ENCODE results near the gene CMIP.

The CMIP gene

GRCh38 chr16:81541314-81541713 is 96.7 kb downstream of the CMIP start:
- H3F3A ChIP-seq (ENCODE audit: insufficient read depth), result no peaks in the 10 kb centered on the region
- H3K9me2 ChIP-seq (replicated peaks; ENCODE audit: insufficient read depth, low read length), result no peaks in the 10 kb centered on the region
- H2AFZ ChIP-seq (ENCODE audit: low read depth, low read length, severe bottlenecking), result no peak overlapping the region
- H3K4me2 ChIP-seq (ENCODE audit: low read depth, low read length, poor library complexity, severe bottlenecking), result no peak overlapping the region
- H3K36me3 ChIP-seq (ENCODE audit: low read length), result no peaks in the 10 kb centered on the region
- no peaks in the 10 kb centered on the region for H3K27me3 ChIP-seq (ENCODE audit: low read length)
- H3K9ac ChIP-seq (ENCODE audit: low read length), result no peak overlapping the region
- no peaks in the 10 kb centered on the region for H3K9me3 ChIP-seq (ENCODE audit: insufficient read depth, low read length)
- no peak for TF ChIP-seq CTCF (IDR thresholded peaks at IDR 0.05; ENCODE audit: insufficient read depth, low read length, poor library complexity, severe bottlenecking)
- no peak for TF ChIP-seq EZH2phosphoT487 (conservative IDR thresholded peaks at IDR 0.05; ENCODE audit: low read length)
- H3K27ac ChIP-seq (ENCODE audit: low read depth, low read length), result no peak overlapping the region
- H3K4me3 ChIP-seq (ENCODE audit: insufficient read depth, low read length, poor library complexity, severe bottlenecking), result no peak overlapping the region
- peaks cover 29% of the 10 kb centered on the region; the same call in 1 of the 2 replicates for H3K79me2 ChIP-seq (ENCODE audit: insufficient read depth, low read length)
- H4K20me1 ChIP-seq (ENCODE audit: low read depth, low read length), result no peaks in the 10 kb centered on the region

DNA sequence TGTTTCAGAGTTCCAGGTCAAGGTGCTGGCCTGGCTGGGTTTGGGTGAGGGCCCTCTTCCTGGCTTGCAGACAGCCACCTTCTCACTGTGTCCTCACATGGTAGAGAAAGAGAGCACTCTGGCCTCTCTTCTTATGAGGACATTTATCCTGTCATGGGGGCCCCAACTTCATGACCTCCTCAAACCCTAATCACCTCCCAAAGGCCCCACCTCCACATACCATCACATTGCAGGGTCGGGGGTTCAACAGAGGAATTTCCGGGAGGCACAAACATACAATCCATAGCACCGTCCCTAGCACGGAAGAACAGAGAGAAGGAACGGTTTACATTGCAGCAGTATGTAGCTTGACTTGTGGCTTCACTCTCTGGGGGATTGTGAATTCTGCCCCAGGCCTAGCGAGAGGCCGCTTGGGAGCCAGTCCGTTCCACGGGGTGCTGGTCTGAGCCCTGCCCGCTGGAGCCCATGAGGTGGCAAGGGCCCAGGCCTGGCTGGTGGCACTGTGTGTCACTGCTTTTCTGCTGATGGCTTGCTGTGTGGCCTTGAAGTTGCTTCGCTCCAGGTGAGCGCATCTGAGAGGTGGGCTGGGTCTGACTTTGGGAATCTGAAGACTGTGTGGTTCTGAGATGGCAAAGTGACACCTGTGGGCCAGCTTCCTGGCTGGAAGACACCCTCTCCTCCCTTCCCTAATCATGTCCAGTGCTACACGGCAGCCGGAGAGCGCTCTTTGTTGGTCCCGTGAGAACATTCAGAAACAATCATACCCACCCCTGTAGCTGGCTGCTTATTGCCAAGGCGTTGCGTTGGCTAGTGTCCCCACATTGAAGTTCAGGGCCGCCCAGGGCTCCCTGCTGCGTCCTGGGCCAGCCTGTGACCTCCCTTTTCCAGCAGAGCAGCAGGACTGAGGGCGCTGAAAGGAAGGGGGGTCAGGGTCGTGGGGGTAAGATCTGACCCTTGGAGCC is 98.3 kb downstream of the CMIP start:
- H3K79me2 ChIP-seq (ENCODE audit: insufficient read depth, low read length), result peaks cover 24% of the 10 kb centered on the region; the same call in 1 of the 2 replicates
- H3K9me3 ChIP-seq (ENCODE audit: insufficient read depth, low read length), result no peaks in the 10 kb centered on the region
- H3K9ac ChIP-seq (ENCODE audit: low read length), result no peak overlapping the region
- H3K27me3 ChIP-seq (ENCODE audit: low read length), result no peaks in the 10 kb centered on the region
- TF ChIP-seq CTCF (IDR thresholded peaks at IDR 0.05; ENCODE audit: insufficient read depth, low read length, poor library complexity, severe bottlenecking) (no peak), EZH2phosphoT487 (conservative IDR thresholded peaks at IDR 0.05; ENCODE audit: low read length) (no peak)
- H3K36me3 ChIP-seq (ENCODE audit: low read length), result no peaks in the 10 kb centered on the region
- H4K20me1 ChIP-seq (ENCODE audit: low read depth, low read length), result no peaks in the 10 kb centered on the region
- no peak overlapping the region for H3K27ac ChIP-seq (ENCODE audit: low read depth, low read length)
- no peak overlapping the region for H3K4me2 ChIP-seq (ENCODE audit: low read depth, low read length, poor library complexity, severe bottlenecking)
- no peak overlapping the region for H3K4me3 ChIP-seq (ENCODE audit: insufficient read depth, low read length, poor library complexity, severe bottlenecking)
- H3F3A ChIP-seq (ENCODE audit: insufficient read depth), result no peaks in the 10 kb centered on the region
- no peaks in the 10 kb centered on the region for H3K9me2 ChIP-seq (replicated peaks; ENCODE audit: insufficient read depth, low read length)
- no peak overlapping the region for H2AFZ ChIP-seq (ENCODE audit: low read depth, low read length, severe bottlenecking)

DNA sequence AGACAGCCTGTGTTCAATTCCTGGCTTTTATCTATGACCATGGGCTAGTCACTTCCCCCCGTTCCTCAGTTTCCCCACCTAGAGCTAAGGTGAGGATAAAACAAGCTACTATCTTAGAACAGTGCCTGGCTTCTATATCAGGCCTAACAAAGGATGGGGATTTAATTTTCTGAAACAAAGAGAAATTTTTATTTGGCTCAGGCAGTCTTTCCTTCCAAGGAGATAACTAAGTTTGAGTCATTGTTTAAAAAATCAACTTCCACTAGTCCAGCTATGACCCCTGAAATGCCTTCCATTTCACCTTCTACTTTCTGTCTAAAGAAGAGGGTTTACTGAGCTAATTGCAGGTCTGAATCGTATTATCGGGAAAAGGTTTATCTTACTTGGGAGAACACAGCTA is 99.0 kb downstream of the CMIP start:
- H3K9me2 ChIP-seq (replicated peaks; ENCODE audit: insufficient read depth, low read length), result no peaks in the 10 kb centered on the region
- no peak overlapping the region for H2AFZ ChIP-seq (ENCODE audit: low read depth, low read length, severe bottlenecking)
- H4K20me1 ChIP-seq (ENCODE audit: low read depth, low read length), result no peaks in the 10 kb centered on the region
- peaks cover 27% of the 10 kb centered on the region for H3K79me2 ChIP-seq (ENCODE audit: insufficient read depth, low read length)
- no peaks in the 10 kb centered on the region for H3F3A ChIP-seq (ENCODE audit: insufficient read depth)
- H3K9me3 ChIP-seq (ENCODE audit: insufficient read depth, low read length), result no peaks in the 10 kb centered on the region
- no peaks in the 10 kb centered on the region for H3K36me3 ChIP-seq (ENCODE audit: low read length)
- H3K4me2 ChIP-seq (ENCODE audit: low read depth, low read length, poor library complexity, severe bottlenecking), result no peak overlapping the region
- H3K9ac ChIP-seq (ENCODE audit: low read length), result no peak overlapping the region
- H3K27me3 ChIP-seq (ENCODE audit: low read length), result no peaks in the 10 kb centered on the region
- no peak overlapping the region for H3K4me3 ChIP-seq (ENCODE audit: insufficient read depth, low read length, poor library complexity, severe bottlenecking)
- TF ChIP-seq CTCF (IDR thresholded peaks at IDR 0.05; ENCODE audit: insufficient read depth, low read length, poor library complexity, severe bottlenecking) (no peak), EZH2phosphoT487 (conservative IDR thresholded peaks at IDR 0.05; ENCODE audit: low read length) (no peak)
- no peak overlapping the region for H3K27ac ChIP-seq (ENCODE audit: low read depth, low read length)
